ENCODE results near the gene PCDH12.

Gene PCDH12

DNA sequence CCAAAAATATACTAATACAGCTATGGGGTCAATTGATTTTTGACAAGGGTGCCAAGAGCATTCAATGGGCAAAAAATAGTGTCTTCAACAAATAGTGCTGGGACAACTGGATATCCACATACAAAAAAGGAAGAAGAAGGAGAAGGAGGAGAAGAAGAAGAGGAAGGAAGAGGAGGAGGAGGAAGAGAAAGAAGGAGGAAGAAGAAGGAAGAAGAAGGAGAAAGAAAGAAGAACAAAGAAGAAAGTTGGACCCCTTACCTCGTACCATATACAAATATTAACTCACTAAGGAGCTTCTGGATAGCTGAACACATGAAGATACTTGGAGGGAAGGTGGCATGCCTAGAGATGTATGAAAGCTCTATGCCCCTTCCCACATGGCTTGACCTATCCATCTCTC, 51.5 kb downstream of the PCDH12 start:
- no peak for DNase-seq

GRCh38 chr5:141904551-141904950, 53.5 kb downstream of the PCDH12 start:
- no peak for DNase-seq

GRCh38 chr5:141903261-141903660, 54.7 kb downstream of the PCDH12 start:
- DNase-seq = no peak

DNA sequence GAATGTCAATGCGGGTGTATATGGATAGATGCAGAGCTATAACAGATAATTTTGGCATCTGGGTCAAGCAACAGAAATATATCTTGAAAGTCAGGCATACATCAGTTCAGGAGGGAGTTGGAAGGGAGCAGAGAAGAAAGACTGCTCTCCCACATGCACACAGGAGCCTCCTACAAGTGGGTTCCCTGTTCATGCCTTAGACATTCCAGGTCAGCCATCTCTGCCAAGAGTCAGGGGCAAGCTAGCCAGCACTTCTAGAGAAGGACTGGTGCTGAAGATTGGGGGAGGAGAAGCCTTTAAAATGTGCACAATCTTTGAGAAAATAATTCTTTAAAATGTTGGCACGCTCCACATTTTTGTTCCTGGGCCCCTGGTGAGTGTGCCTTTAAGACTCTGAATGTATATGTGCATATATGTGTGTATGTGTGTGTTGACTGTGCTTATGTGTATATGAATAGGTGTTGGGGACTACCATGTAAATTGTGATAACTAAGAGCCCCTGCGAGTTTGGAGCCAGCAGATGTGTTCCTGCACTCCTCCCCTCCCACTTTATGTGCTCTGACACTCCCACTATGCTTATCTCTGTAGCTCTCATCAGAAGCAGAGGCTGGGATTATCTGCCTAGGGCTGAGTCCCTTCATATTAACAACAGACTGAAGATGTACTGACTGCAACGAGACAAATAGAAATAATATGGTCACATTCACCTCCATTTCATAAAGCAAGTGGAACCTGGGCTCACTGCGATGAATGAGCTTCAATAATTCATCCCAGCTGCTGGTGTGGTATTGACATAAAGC, 55.8 kb downstream of the PCDH12 start:
- no peak for DNase-seq

DNA sequence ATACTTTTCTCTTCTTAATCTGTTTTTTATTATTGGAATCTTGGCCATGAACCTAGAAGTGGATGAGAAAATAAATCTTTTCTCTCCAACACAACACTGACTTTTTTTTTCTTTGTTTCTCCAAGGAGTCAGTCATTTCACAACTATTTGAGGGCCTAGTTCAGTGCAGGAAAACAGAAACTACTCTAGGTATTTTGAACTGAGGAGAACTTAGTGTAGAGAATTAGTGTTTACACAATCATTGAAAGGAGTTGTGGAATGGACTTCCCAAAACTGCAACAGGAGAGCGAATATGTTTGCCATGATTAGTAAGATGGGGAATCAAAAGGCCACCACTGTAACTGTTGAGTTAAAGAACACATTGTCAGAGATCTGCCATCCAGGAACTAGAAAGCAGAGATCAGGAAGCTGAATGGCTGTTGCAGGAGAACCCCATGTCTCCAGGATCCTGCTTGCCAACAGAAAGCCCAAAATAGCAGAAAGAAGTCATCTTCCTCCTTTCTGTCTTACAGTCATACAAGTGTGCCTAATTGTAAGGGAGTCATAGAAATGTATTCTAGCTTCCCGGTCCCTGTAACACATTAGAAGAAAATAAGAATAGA, 59.5 kb downstream of the PCDH12 start:
- DNase-seq = no peak

GRCh38 chr5:141897425-141897824, 60.6 kb downstream of the PCDH12 start:
- no peak for DNase-seq
